NCI-H1105 treated with DMSO at 0.1 percent for 48 hours (cell line): ENCODE results near the gene PTPRF.

Experiments used
- DNase-seq: peaks from one replicate; lab custom pipeline; 2025; lab: John Stamatoyannopoulos, UW

PTPRF gene

GRCh38 chr1:43608827-43609226 is 78.1 kb downstream of the PTPRF start:
- no peak for DNase-seq

GRCh38 chr1:43610339-43610738 is 79.7 kb downstream of the PTPRF start:
- no peak for DNase-seq

GRCh38 chr1:43611950-43612349 is 81.3 kb downstream of the PTPRF start:
- no peak for DNase-seq

- no peak for DNase-seq
Observed at GRCh38 chr1:43612406-43612805, 81.7 kb downstream of the PTPRF start.

- no peak for DNase-seq
Observed at GRCh38 chr1:43613075-43613942, 82.6 kb downstream of the PTPRF start.

- no peak for DNase-seq
Observed at GRCh38 chr1:43614211-43614610, 83.5 kb downstream of the PTPRF start.

- no peak for DNase-seq
Observed at GRCh38 chr1:43614891-43615290, 84.2 kb downstream of the PTPRF start.

GRCh38 chr1:43616383-43616782 is 85.7 kb downstream of the PTPRF start:
- DNase-seq, result no peak

GRCh38 chr1:43617011-43617410 is 86.3 kb downstream of the PTPRF start:
- DNase-seq, result no peak

- DNase-seq, result no peak
Observed at GRCh38 chr1:43617668-43618067, 87.0 kb downstream of the PTPRF start.

- no peak for DNase-seq
Observed at GRCh38 chr1:43618521-43619313, 88.0 kb downstream of the PTPRF start.

- no peak for DNase-seq
Observed at GRCh38 chr1:43619314-43619790, 88.7 kb downstream of the PTPRF start.

- DNase-seq, result no peak
Observed at GRCh38 chr1:43619996-43620920, 89.6 kb downstream of the PTPRF start.

GRCh38 chr1:43620956-43621355 is 90.3 kb downstream of the PTPRF start:
- DNase-seq, result no peak

GRCh38 chr1:43621386-43621785 is 90.7 kb downstream of the PTPRF start:
- DNase-seq, result no peak

GRCh38 chr1:43621861-43622260 is 91.2 kb downstream of the PTPRF start:
- DNase-seq, result no peak

GRCh38 chr1:43622471-43622870 is 91.8 kb downstream of the PTPRF start:
- no peak for DNase-seq

GRCh38 chr1:43622901-43623780 is 92.5 kb downstream of the PTPRF start:
- no peak for DNase-seq

- no peak for DNase-seq
Observed at GRCh38 chr1:43625063-43625780, 94.5 kb downstream of the PTPRF start.

- no peak for DNase-seq
Observed at GRCh38 chr1:43632135-43632670, 101.5 kb downstream of the PTPRF start.
